NK-92 treated with Interleukin-12 subunit alpha and Interleukin-12 subunit beta, amount 100 ng/mL, for 24 hours (cell line): ENCODE measurements around the gene CLDN9.

Experiments
- DNase-seq: peaks from one replicate; lab custom pipeline; 2025; lab: John Stamatoyannopoulos, UW

Gene CLDN9

GRCh38 chr16:2996298-2996697, 16.4 kb upstream of the CLDN9 start:
- DNase-seq, result no peak

GRCh38 chr16:2999929-3000328, 12.8 kb upstream of the CLDN9 start:
- no peak for DNase-seq

- no peak for DNase-seq
These were observed 12.2 kb upstream of the CLDN9 start for GRCh38 chr16:3000540-3000939.

- DNase-seq, result no peak
These were observed 11.4 kb upstream of the CLDN9 start for GRCh38 chr16:3001316-3001715.

GRCh38 chr16:3003582-3004270, 9.0 kb upstream of the CLDN9 start:
- peak; percentile 85 for DNase-seq

GRCh38 chr16:3004319-3004718, 8.4 kb upstream of the CLDN9 start:
- DNase-seq, result no peak

- DNase-seq, result no peak
These were observed 7.9 kb upstream of the CLDN9 start for GRCh38 chr16:3004781-3005284.

GRCh38 chr16:3007059-3007956, 5.4 kb upstream of the CLDN9 start:
- DNase-seq, result no peak

- DNase-seq, result no peak
These were observed 4.6 kb upstream of the CLDN9 start for GRCh38 chr16:3007957-3008689.

GRCh38 chr16:3008690-3009037, 4.1 kb upstream of the CLDN9 start:
- DNase-seq, result no peak

- DNase-seq, result no peak
These were observed 2.9 kb upstream of the CLDN9 start for GRCh38 chr16:3009568-3010390.

GRCh38 chr16:3010510-3010909, 2.2 kb upstream of the CLDN9 start:
- DNase-seq, result no peak

- no peak for DNase-seq
These were observed 477 bp upstream of the CLDN9 start for GRCh38 chr16:3012246-3012645.

- no peak for DNase-seq
These were observed 798 bp downstream of the CLDN9 start for GRCh38 chr16:3013491-3013951.

- DNase-seq, result no peak
These were observed 1.4 kb downstream of the CLDN9 start for GRCh38 chr16:3013998-3014690.

GRCh38 chr16:3014971-3015370, 2.2 kb downstream of the CLDN9 start:
- no peak for DNase-seq

GRCh38 chr16:3015865-3016521, 3.3 kb downstream of the CLDN9 start:
- no peak for DNase-seq

- DNase-seq, result no peak
These were observed 4.6 kb downstream of the CLDN9 start for GRCh38 chr16:3017344-3017743.

GRCh38 chr16:3017794-3018506, 5.2 kb downstream of the CLDN9 start, which contains the start of gene CLDN6:
TSS of gene CLDN6 (minus strand) at chr16:3018183. CDS start at chr16:3016021, 2,162 bp downstream.
- DNase-seq, result no peak
